Measurements from ENCODE around the gene FGFBP2. TPM values are rescaled to one million over a fixed set of nuclear protein-coding genes. Genes with fewer than 3 reads are reported as not detected.
"Not testable (repeated sequence)": the region's sequence is repeated elsewhere in the genome, so short reads cannot be mapped to it uniquely, and the experiment has no call there.

FGFBP2 gene
- total RNA-seq, 1 donor from 2014 or later = 2.7 TPM

- no peak for ATAC-seq
Measured at GRCh38 chr4:15938182-15938581, 24.8 kb downstream of the FGFBP2 start.

GRCh38 chr4:15936495-15936894, 26.5 kb downstream of the FGFBP2 start:
- intact Hi-C loops (cut with DNase I) = no loop called here
- DNase-seq (ENCODE audit: missing footprints) (no peak), ATAC-seq (no peak)

More at GRCh38 chr4:15938182-15938581, 24.8 kb downstream of the FGFBP2 start:
- intact Hi-C loops (cut with DNase I) = no loop called here
- DNase-seq (ENCODE audit: missing footprints) = no peak

- DNase-seq (ENCODE audit: missing footprints) = no peak
- intact Hi-C loops (cut with DNase I) = no loop called here
- ATAC-seq = peak; percentile 26
Measured at GRCh38 chr4:15935504-15936402, 27.2 kb downstream of the FGFBP2 start.

- DNase-seq (ENCODE audit: missing footprints) (no peak), ATAC-seq (no peak)
- intact Hi-C loops (cut with DNase I) = no loop called here
Measured at GRCh38 chr4:15934259-15934658, 28.7 kb downstream of the FGFBP2 start.

GRCh38 chr4:15931451-15932210, 31.3 kb downstream of the FGFBP2 start:
- ATAC-seq = no peak
- no peak for DNase-seq (ENCODE audit: missing footprints)
- intact Hi-C loops (cut with DNase I) = no loop called here

GRCh38 chr4:15930314-15930713, 32.7 kb downstream of the FGFBP2 start:
- intact Hi-C loops (cut with DNase I) = no loop called here
- DNase-seq (ENCODE audit: missing footprints) (no peak), ATAC-seq (no peak)

- ATAC-seq (no peak), DNase-seq (ENCODE audit: missing footprints) (no peak)
- intact Hi-C loops (cut with DNase I) = no loop called here
Measured at GRCh38 chr4:15929540-15929939, 33.4 kb downstream of the FGFBP2 start.

- no peak for DNase-seq (ENCODE audit: missing footprints)
- intact Hi-C loops (cut with DNase I) = no loop called here
- no peak for ATAC-seq
Measured at GRCh38 chr4:15928883-15929282, 34.1 kb downstream of the FGFBP2 start.

- ATAC-seq = no peak
- intact Hi-C loops (cut with DNase I) = no loop called here
- no peak for DNase-seq (ENCODE audit: missing footprints)
Measured at GRCh38 chr4:15926486-15926885, 36.5 kb downstream of the FGFBP2 start.

GRCh38 chr4:15925830-15926229, 37.1 kb downstream of the FGFBP2 start:
- no peak for DNase-seq (ENCODE audit: missing footprints)
- no peak for ATAC-seq
- intact Hi-C loops (cut with DNase I) = no loop called here

- intact Hi-C loops (cut with DNase I) = no loop called here
- DNase-seq (ENCODE audit: missing footprints) = no peak
- ATAC-seq = no peak
Measured at GRCh38 chr4:15921592-15921932, 41.4 kb downstream of the FGFBP2 start.

GRCh38 chr4:15920723-15921591, 42.0 kb downstream of the FGFBP2 start:
- ATAC-seq (peak; percentile 28), DNase-seq (ENCODE audit: missing footprints) (no peak)
- intact Hi-C loops (cut with DNase I) = no loop called here

- no peak for DNase-seq (ENCODE audit: missing footprints)
- intact Hi-C loops (cut with DNase I) = no loop called here
- ATAC-seq = no peak
Measured at GRCh38 chr4:15918484-15919129, 44.4 kb downstream of the FGFBP2 start.

- intact Hi-C loops (cut with DNase I) = no loop called here
- DNase-seq (ENCODE audit: missing footprints) (no peak), ATAC-seq (no peak)
Measured at GRCh38 chr4:15917297-15917696, 45.7 kb downstream of the FGFBP2 start.

GRCh38 chr4:15916358-15916757, 46.6 kb downstream of the FGFBP2 start:
- DNase-seq (ENCODE audit: missing footprints); intact Hi-C loops (cut with DNase I); ATAC-seq: not testable (repeated sequence)

GRCh38 chr4:15914736-15915135, 48.2 kb downstream of the FGFBP2 start:
- intact Hi-C loops (cut with DNase I) = no loop called here
- no peak for DNase-seq (ENCODE audit: missing footprints)
- no peak for ATAC-seq

- no peak for DNase-seq (ENCODE audit: missing footprints)
- ATAC-seq = no peak
- intact Hi-C loops (cut with DNase I) = no loop called here
Measured at GRCh38 chr4:15914291-15914690, 48.7 kb downstream of the FGFBP2 start.

- ATAC-seq (no peak), DNase-seq (ENCODE audit: missing footprints) (no peak)
- intact Hi-C loops (cut with DNase I) = no loop called here
Measured at GRCh38 chr4:15913631-15913970, 49.4 kb downstream of the FGFBP2 start.

Data from Right ventricle myocardium inferior (tissue), 1 donor.